CMK (cell line): Measurements from ENCODE around the gene INPP4B.

Experiments used
- DNase-seq: peaks from one replicate; pipeline ENCODE4 v3.0.0-alpha.2; 2010; ENCODE audit warnings: low read depth

The INPP4B gene

DNA sequence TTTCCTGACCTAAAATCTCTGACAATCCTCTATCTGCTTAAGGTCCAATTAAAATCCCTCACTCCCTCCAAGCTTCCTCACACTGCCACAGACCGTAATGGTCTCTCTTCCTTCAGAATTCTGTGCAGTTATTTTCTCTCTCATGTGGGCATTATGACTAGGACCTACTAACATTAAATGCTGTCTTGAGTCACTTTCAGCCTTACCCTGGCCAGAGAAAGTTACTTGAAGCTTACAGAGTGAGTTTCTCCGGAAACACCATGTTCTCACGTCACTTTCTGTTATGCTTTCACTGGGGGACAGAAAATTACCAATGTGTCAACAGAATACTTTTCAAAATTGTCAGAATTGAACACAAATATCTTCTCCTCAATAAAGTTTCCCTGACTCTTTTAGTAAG, 271.8 kb downstream of the INPP4B start:
- DNase-seq = no peak

- no peak for DNase-seq
Observed at GRCh38 chr4:142572071-142572470, 274.0 kb downstream of the INPP4B start.

- DNase-seq = no peak
Observed at GRCh38 chr4:142567620-142568451, 278.3 kb downstream of the INPP4B start.

- peak; percentile 31 for DNase-seq
Observed at GRCh38 chr4:142567199-142567598, 278.9 kb downstream of the INPP4B start.

GRCh38 chr4:142566777-142567176, 279.3 kb downstream of the INPP4B start:
- DNase-seq = no peak

GRCh38 chr4:142566243-142566642, 279.9 kb downstream of the INPP4B start:
- DNase-seq = no peak

DNA sequence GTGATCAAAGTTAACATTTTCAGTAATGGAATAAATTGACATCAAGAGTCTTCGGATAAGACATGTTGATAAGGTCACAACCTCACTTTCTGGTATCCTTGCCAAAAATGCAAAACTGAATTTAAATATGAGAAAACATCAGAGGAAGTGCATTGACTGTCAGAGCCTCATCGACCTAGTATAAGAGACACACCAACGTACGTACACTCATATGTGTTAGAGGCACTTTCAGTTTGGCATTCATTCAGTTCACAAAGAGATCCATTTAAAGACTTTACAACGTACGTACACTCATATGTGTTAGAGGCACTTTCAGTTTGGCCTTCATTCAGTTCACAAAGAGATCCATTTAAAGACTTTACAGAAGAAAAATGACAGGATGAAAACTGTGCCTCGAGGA, 280.3 kb downstream of the INPP4B start:
- DNase-seq = no peak

DNA sequence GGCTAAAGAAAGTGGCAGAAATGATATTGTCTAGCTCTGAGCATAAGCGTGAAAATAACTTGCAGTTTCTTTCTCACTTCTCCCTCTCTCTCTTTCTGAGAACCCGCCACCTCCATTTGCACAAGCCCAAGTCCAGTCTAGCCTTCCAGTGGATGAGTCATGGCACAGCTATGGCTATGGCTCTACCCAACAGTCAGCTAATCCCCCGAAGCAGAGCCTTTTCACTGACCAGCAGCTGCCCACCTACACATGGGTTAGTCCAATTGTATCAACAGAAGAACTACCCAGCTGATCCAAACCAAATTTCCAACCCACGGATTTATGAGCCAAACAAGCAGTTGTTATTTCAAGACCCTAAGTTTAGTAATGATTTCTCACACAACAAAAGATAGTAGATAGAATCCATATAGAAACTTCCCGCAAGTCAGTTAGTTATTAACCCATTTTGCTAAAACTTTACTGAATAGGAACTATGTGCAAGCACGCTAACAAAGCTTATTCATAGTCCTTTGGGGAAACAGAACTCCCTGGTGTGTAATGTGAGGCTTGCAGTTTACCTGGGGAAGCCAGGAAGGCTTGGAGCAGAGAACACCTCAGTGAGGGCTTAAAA, 282.3 kb downstream of the INPP4B start:
- no peak for DNase-seq

- DNase-seq = no peak
Observed at GRCh38 chr4:142559986-142560385, 286.1 kb downstream of the INPP4B start.

- DNase-seq = no peak
Observed at GRCh38 chr4:142558851-142559250, 287.2 kb downstream of the INPP4B start.

DNA sequence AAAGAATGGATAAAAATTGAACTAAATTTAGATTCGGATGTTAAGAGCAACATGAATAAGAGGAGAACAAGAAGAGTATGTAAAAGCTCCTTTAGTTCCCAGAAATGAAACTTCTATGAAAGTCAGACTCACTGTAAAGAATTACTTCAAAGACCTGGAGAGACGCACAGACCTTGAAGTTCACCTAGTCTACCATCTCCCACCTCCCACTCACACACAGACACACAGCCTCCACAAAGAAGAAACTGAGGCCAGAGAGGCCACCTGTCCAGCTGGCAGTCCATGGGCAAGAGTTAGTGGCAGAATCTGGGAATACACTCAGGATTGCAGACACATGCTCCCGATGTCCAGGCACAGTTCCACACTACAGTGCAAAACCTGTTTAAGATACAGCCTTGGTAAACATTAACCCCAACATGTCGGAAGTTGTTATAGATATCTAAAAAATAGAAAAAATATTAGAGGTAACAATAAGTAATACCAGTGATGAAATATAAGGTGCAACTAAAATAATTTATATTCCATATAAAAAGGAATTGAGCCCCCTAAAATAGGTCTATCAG, 288.8 kb downstream of the INPP4B start:
- DNase-seq = no peak

DNA sequence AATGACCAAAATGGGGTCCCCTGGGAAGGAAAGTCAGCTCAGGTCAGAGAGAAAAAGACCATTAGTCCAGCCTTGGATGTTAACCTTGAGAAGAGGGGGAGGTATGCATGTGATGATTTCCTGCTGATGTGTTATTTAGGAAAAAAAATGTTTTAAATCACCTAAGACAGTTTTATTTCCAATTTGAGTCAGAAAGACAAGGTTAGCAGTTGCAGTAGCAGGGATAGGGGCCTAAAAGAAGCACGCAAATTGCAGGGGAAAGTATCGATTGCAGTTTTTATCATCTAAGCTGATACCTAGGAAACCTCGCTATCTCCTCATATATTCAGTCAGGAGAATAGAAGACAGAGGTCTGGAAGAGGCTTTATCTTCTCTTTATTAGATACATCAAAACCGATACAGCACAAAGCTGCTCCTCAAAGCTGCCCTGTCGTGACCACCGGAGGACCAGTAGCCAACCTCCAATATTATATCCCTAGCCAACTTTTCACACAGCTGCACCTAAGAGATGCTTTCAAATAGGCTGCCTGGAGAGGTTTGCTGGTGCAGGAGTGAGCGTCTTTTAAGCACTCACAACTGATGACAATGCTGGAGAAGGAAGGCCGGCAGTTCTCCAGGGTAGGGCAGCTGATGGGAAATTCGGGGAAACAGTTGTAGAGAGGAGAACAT, 289.4 kb downstream of the INPP4B start:
- DNase-seq = no peak

- DNase-seq = no peak
Observed at GRCh38 chr4:142556048-142556447, 290.1 kb downstream of the INPP4B start.

- no peak for DNase-seq
Observed at GRCh38 chr4:142554412-142554811, 291.7 kb downstream of the INPP4B start.

- DNase-seq = no peak
Observed at GRCh38 chr4:142551517-142552305, 294.4 kb downstream of the INPP4B start.

DNA sequence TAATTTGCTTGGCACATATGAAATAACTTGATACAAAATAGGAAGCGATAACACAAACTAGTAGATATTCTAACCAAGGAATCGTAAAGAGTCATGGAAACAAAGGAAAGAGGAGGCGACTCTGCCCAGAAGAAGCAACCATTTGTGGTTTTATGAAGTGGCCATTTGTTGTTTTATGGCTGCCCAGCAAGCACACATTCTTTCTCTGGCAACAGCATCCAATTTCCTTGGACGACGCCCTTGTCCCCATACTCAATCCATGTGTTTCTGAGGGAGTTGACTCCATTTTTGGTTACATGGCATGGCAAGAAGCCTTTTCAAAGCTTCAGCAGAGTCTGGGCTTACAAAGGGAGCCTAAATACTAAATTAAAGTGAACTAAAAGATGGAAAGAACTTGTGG, 295.1 kb downstream of the INPP4B start:
- DNase-seq = no peak

DNA sequence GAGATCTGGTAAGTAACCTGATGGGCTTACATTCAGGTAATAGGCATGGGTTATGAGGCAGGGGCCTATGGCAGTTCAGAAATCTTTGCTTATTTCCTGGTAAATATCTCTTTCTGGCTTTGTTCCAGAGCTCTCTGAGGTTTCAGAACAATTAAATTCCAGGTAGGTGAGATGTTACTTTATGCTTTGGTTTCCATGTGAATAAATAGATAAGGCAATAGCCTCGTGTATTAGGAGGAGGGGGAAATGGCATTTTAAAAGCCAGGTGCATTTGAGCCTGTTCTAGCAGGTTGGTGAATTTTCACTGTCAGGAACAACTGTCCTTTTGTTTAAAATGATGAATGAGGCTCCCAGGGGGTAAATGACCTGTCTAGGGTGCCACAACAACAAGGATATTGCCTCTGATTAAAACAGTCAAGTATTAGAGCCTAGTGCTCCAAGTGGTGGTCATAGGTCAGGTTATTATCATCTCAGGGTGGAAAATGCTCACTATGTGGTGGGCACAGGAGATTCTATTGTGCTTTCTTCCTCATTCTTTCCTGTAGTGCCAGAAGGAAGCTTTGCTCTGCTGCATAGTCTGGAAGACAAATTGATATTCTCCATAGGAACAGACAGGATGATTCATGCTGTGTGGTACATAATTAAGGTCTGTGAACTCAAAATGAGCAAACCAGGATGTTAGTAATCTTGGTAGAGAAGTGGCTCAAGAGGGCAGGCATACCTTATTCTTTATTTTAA, 296.2 kb downstream of the INPP4B start:
- DNase-seq = no peak

DNA sequence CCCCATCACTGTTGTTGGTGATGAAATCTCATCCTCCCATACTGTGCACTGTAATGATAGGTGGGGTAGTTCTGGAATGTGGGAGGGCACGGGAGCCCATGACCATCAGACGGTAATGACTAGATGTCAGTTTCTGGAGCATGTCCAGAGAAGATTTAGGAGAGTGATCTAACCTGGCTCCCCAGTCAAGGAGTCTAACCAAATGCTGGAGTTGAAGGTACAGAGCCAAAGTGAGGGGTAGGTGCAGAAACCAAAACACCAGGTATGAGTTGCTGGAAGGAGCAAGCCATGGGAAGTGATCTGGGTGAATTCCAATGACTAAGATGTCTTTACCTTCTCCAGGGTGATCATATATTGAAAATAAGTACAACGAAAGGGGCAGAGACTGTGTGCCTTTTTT, 296.9 kb downstream of the INPP4B start:
- no peak for DNase-seq

GRCh38 chr4:142548491-142548890, 297.6 kb downstream of the INPP4B start:
- DNase-seq = no peak

DNA sequence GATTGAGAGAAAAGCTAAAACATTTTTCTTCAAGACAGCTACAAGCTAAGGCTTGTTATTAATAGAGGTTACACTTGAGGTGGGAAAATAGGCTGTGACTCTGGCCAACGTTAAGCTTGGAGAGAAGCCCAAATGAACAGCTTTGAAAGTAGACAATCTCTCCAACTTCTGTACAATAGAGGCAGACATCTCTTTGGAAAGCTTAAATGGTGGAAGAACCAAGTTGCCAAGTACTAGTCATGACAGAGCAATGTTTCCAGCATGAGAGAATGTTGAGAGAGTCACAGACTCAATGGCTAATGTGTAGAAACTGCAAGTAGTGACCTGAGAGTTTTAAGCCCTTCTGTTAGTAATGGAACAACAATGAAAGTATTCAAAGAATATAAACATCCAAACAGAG, 298.1 kb downstream of the INPP4B start:
- DNase-seq = no peak

DNA sequence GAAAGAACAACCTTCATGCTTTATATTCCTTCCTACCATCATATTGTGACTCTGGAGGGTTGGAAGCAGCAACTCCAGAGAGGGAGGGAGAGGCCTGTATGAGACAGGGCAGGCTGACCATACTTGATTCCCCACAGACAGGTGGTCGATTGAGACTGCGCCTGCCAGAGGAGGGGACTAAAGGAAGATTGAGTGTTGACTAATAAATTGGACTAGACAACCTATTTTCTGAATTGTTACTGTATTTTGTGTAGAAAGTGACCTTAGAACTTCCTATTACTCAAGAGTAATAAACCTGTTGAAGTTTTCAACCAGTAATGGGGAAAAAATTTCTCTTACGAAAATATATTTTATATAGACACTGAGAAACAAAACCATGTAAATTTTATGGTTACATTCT, 301.5 kb downstream of the INPP4B start:
- no peak for DNase-seq
